Adrenal gland (tissue), 5 donors: ENCODE results near the gene ARID5A.

Source experiments
- POLR2A ChIP-seq, 2 donors: fragments of 450-650 bp; IDR thresholded peaks; one replicate each; pipeline ENCODE4 v1.6.1; 2017; ENCODE audit warnings: antibody characterized with exemption in 2 of 2, mild to moderate bottlenecking in 2 of 2, moderate library complexity in 1 of 2
- TF ChIP-seq, protein P1 (sequence below), 6 experiments: fragments of 450-650 bp in 4 of 6; fragments of 200-600 bp in 2 of 6; sonication (generic) in 1 of 6; IDR thresholded peaks; 1 replicate in 5 of 6; 2 replicates in 1 of 6; pipeline versions ENCODE4 v1.5.1 to v1.8.0; 2016 to 2021; ENCODE audit warnings: antibody characterized with exemption in 6 of 6, mild to moderate bottlenecking in 2 of 6, moderate library complexity in 1 of 6
- donor health status: DM: no; HTN: no; CAD: no.

DNA sequence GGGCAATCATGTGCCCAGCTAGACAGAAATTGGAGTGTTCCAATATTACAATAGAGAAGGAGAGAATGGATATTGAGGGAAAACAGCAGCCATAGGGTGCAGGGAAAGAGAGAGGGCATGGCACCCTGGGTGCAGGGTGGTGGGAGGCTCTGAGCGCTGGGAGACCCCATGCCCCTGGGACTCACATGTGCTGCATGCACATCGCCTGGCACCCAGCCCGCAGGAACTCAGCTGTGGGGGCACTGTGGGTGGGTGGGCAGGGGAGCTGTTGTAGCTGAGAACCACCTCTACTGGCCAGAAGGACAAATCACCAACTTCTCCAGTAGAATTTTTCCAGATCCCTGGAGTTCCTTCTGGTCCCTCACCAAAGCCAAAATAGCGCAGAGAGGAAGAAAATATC is 24.2 kb upstream of the ARID5A start:
- TF ChIP-seq, protein P1, sequence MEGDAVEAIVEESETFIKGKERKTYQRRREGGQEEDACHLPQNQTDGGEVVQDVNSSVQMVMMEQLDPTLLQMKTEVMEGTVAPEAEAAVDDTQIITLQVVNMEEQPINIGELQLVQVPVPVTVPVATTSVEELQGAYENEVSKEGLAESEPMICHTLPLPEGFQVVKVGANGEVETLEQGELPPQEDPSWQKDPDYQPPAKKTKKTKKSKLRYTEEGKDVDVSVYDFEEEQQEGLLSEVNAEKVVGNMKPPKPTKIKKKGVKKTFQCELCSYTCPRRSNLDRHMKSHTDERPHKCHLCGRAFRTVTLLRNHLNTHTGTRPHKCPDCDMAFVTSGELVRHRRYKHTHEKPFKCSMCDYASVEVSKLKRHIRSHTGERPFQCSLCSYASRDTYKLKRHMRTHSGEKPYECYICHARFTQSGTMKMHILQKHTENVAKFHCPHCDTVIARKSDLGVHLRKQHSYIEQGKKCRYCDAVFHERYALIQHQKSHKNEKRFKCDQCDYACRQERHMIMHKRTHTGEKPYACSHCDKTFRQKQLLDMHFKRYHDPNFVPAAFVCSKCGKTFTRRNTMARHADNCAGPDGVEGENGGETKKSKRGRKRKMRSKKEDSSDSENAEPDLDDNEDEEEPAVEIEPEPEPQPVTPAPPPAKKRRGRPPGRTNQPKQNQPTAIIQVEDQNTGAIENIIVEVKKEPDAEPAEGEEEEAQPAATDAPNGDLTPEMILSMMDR (IDR thresholded peaks at IDR 0.05): no peak
- no peak for TF ChIP-seq POLR2A (IDR thresholded peaks at IDR 0.05)
